PC-9 (cell line): ENCODE data around the gene PC. TPM values are rescaled to one million over a fixed set of nuclear protein-coding genes. Genes with fewer than 3 reads are reported as not detected.
"Not testable (repeated sequence)": the region's sequence is repeated elsewhere in the genome, so short reads cannot be mapped to it uniquely, and the experiment has no call there.

Experiments
- BruUV-seq: library from RNA; stranded (reverse); fragments of 400-500 nt; replicated peaks from 2 replicates; lab custom pipeline; 2021; lab: Mats Ljungman, UMichigan
- CTCF ChIA-PET: fragments of 300-600 bp; sonication (Branson Sonifier 250); formaldehyde crosslinking; loops from one replicate; lab custom pipeline; 2022; ENCODE audit warnings: antibody characterized with exemption; lab: Charles Lee
- POLR2A ChIA-PET: fragments of 300-600 bp; sonication (Branson Sonifier 250); formaldehyde crosslinking; loops from one replicate; lab custom pipeline; 2022; ENCODE audit warnings: antibody characterized with exemption; ENCODE audit not compliant: unreplicated experiment; lab: Charles Lee
- DNase-seq, 2 experiments: peaks; one replicate each; pipeline versions ENCODE4 v3.0.0 to v3.0.0-alpha.2; 2015 to 2022; ENCODE audit warnings: mixed read lengths in 1 of 2
- H2AFZ ChIP-seq: fragments of 200-600 bp; sonication (generic); 2 replicates; pipeline ENCODE4 v1.8.1; 2017; ENCODE audit warnings: antibody characterized with exemption
- H3F3A ChIP-seq: fragments of 200-600 bp; sonication (generic); 2 replicates; pipeline ENCODE4 v1.8.1; 2017; ENCODE audit warnings: antibody characterized with exemption, mild to moderate bottlenecking, low read depth; ENCODE audit not compliant: insufficient read depth
- H3K27ac ChIP-seq: fragments of 200-600 bp; sonication (generic); 2 replicates; pipeline ENCODE4 v1.6.1; 2016; ENCODE audit warnings: mixed run types
- H3K27me3 ChIP-seq: fragments of 200-600 bp; sonication (generic); 2 replicates; pipeline ENCODE4 v1.6.1; 2016; ENCODE audit warnings: low read depth, mixed run types; ENCODE audit not compliant: insufficient read depth
- H3K36me3 ChIP-seq: fragments of 200-600 bp; sonication (generic); 2 replicates; pipeline ENCODE4 v1.6.1; 2016; ENCODE audit warnings: low read depth, mixed run types
- H3K4me1 ChIP-seq: fragments of 200-600 bp; sonication (generic); replicated peaks from 2 replicates; pipeline ENCODE4 v1.6.1; 2016; ENCODE audit warnings: mixed run types; ENCODE audit not compliant: insufficient read depth
- H3K4me2 ChIP-seq: fragments of 200-600 bp; sonication (generic); 2 replicates; pipeline ENCODE4 v1.6.1; 2017; ENCODE audit warnings: mixed run types
- H3K4me3 ChIP-seq: fragments of 200-600 bp; sonication (generic); 2 replicates; pipeline ENCODE4 v1.6.1; 2016; ENCODE audit warnings: mixed run types
- H3K79me2 ChIP-seq: fragments of 200-600 bp; sonication (generic); 2 replicates; pipeline ENCODE4 v1.6.1; 2017; ENCODE audit warnings: low read depth, mixed run types
- H3K9me2 ChIP-seq: fragments of 200-600 bp; sonication (generic); 2 replicates; pipeline ENCODE4 v1.8.1; 2017; ENCODE audit warnings: mild to moderate bottlenecking; ENCODE audit not compliant: insufficient read depth
- H3K9me3 ChIP-seq: fragments of 200-600 bp; sonication (generic); 2 replicates; pipeline ENCODE4 v1.8.1; 2016; ENCODE audit warnings: low read depth; ENCODE audit not compliant: insufficient read depth
- H4K20me1 ChIP-seq: fragments of 200-600 bp; sonication (generic); 2 replicates; pipeline ENCODE4 v1.8.1; 2017; ENCODE audit not compliant: insufficient read depth
- EZH2 ChIP-seq: fragments of 200-600 bp; sonication (generic); IDR thresholded peaks from 2 replicates; pipeline ENCODE4 v1.8.0; 2017; ENCODE audit warnings: antibody characterized with exemption, low read depth
- intact Hi-C: fragments of 100-400 bp; cut with micrococcal nuclease; formaldehyde crosslinking; loops from one replicate; pipeline ENCODE4 v1.10.0; 2022; ENCODE audit not compliant: unreplicated experiment
- total RNA-seq: library from RNA; stranded (reverse); gene quantifications from 2 replicates; pipeline ENCODE4 v1.2.3, GENCODE V29; 2021
- TF ChIP-seq, protein P1 (sequence below): fragments of 200-600 bp; sonication (generic); conservative IDR thresholded peaks from 2 replicates; pipeline ENCODE4 v1.6.1; 2017; ENCODE audit warnings: mixed run types, antibody characterized with exemption, mild to moderate bottlenecking, moderate library complexity

Gene PC
- total RNA-seq, 1 experiment from 2014 or later, result 38.9 TPM

- intact Hi-C loops, result loop anchor here (10.0 kb wide), 1 partner anchor 56 kb away; no protein-coding TSS in a partner anchor
- BruUV-seq, result no TSS peak
These were observed 147.5 kb downstream of the PC start for GRCh38 chr11:66810576-66811185.

DNA sequence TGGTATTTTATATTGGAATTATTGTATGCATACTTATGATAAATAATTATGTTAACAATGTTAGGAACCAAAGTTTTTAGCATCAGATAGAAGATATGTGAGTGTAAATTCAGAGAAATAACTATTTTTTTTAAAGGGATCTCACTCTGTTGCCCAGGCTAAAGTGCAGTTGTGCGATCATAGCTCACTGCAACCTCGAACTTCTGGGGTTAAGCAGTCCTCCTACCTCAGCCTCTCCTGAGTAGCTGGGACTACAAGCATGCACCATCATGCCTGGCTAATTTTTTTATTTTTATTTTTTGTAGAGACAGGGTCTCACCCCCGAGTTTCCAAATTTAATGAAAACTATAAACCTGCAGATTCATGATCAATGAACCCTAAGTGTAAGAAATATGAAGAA is 148.6 kb downstream of the PC start:
- no peak for DNase-seq
- H3K4me1 ChIP-seq, result peaks cover 2% of the 10 kb centered on the region
- H3K36me3 ChIP-seq, result peaks cover 8% of the 10 kb centered on the region; the same call in 1 of the 2 replicates
- H3K4me3 ChIP-seq, result no peak overlapping the region
- BruUV-seq, result no TSS peak
- no peaks in the 10 kb centered on the region for H4K20me1 ChIP-seq
- CTCF ChIA-PET, result interaction anchor here (0.6 kb wide), 1 partner anchor 33 kb away, joined by 3 read pairs; no protein-coding TSS in a partner anchor
- peaks cover 1% of the 10 kb centered on the region; the same call in 1 of the 2 replicates for H3F3A ChIP-seq
- no peak overlapping the region for H3K4me2 ChIP-seq
- H3K27me3 ChIP-seq, result no peaks in the 10 kb centered on the region
- no peaks in the 10 kb centered on the region for H3K79me2 ChIP-seq
- POLR2A ChIA-PET, result interaction anchor here (0.7 to 0.8 kb wide), 2 partner anchors 12 to 85 kb away, joined by 3 to 4 read pairs; no protein-coding TSS in a partner anchor
- H3K27ac ChIP-seq, result no peak overlapping the region
- no peaks in the 10 kb centered on the region for H3K9me3 ChIP-seq
- intact Hi-C loops, result no loop called here
- no peaks in the 10 kb centered on the region for H3K9me2 ChIP-seq
- H2AFZ ChIP-seq, result no peak overlapping the region
- TF ChIP-seq EZH2, result no peak
- TF ChIP-seq, protein P1, sequence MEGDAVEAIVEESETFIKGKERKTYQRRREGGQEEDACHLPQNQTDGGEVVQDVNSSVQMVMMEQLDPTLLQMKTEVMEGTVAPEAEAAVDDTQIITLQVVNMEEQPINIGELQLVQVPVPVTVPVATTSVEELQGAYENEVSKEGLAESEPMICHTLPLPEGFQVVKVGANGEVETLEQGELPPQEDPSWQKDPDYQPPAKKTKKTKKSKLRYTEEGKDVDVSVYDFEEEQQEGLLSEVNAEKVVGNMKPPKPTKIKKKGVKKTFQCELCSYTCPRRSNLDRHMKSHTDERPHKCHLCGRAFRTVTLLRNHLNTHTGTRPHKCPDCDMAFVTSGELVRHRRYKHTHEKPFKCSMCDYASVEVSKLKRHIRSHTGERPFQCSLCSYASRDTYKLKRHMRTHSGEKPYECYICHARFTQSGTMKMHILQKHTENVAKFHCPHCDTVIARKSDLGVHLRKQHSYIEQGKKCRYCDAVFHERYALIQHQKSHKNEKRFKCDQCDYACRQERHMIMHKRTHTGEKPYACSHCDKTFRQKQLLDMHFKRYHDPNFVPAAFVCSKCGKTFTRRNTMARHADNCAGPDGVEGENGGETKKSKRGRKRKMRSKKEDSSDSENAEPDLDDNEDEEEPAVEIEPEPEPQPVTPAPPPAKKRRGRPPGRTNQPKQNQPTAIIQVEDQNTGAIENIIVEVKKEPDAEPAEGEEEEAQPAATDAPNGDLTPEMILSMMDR, result no peak

More at GRCh38 chr11:66810576-66811185, 147.5 kb downstream of the PC start:
- H3F3A ChIP-seq, result peaks cover 11% of the 10 kb centered on the region
- POLR2A ChIA-PET, result interaction anchor here (0.7 kb wide), 1 partner anchor 218 kb away, joined by 6 read pairs; no protein-coding TSS in a partner anchor
- TF ChIP-seq EZH2, result no peak
- TF ChIP-seq, protein P1, result no peak
- no peak overlapping the region for H2AFZ ChIP-seq
- no peaks in the 10 kb centered on the region for H3K79me2 ChIP-seq
- H3K4me3 ChIP-seq, result no peak overlapping the region
- CTCF ChIA-PET, result interaction anchor here (0.7 kb wide), 1 partner anchor 14 kb away, joined by 5 read pairs; no protein-coding TSS in a partner anchor
- H3K9me3 ChIP-seq, result no peaks in the 10 kb centered on the region
- H3K27ac ChIP-seq, result no peak overlapping the region
- H3K4me2 ChIP-seq, result no peak overlapping the region
- no peaks in the 10 kb centered on the region for H3K9me2 ChIP-seq
- DNase-seq, result no peak
- H3K4me1 ChIP-seq, result peaks cover 12% of the 10 kb centered on the region
- no peaks in the 10 kb centered on the region for H3K27me3 ChIP-seq
- H4K20me1 ChIP-seq, result no peaks in the 10 kb centered on the region
- 0 out of 2 replicates have a peak, but pooled peaks cover 8% of the 10 kb centered on the region for H3K36me3 ChIP-seq

DNA sequence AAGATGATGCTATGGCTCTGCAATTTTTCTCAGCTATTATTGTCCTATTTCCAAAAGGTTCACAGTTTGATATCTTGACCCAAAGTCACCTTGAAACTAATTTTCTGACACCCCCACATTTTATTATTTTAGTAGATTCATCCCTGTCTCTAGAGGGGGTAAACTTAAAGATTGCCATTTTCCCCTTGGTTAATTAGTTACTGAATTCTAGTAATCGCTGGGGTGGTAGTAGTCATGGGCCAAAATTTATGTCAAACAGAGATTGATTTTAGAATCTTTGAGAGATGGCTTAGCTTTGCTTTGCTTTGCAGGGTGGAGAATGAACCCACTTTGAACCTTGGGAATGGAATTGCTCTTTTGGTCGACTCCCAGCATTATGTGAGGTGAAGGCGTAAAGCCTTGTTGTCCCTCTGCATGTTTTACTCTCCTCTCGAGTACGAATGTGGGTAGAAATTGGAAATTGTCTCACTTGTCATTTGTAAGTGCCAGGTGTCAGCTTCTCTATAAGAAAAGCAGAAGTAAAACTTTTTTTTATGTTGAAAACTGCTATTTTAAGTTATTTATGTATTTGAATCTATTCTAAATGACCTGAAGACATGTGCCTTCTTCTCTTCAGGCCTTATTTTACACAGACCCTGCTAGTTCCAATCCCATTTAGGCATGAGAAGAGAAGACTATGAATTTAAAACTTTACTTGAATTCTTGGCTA is 157.3 kb downstream of the PC start:
- H3K79me2 ChIP-seq, result no peaks in the 10 kb centered on the region
- H4K20me1 ChIP-seq, result no peaks in the 10 kb centered on the region
- H3K4me3 ChIP-seq, result no peak overlapping the region
- no peaks in the 10 kb centered on the region; the same call in 1 of the 2 replicates for H3F3A ChIP-seq
- H3K27me3 ChIP-seq, result no peaks in the 10 kb centered on the region
- no peaks in the 10 kb centered on the region for H3K9me2 ChIP-seq
- H3K27ac ChIP-seq, result no peak overlapping the region
- CTCF ChIA-PET, result no interaction called here
- no TSS peak for BruUV-seq
- no peaks in the 10 kb centered on the region for H3K9me3 ChIP-seq
- no peak overlapping the region for H3K4me2 ChIP-seq
- no peak for DNase-seq
- POLR2A ChIA-PET, result no interaction called here
- TF ChIP-seq, protein P1, result no peak
- TF ChIP-seq EZH2, result no peak
- H3K36me3 ChIP-seq, result no peaks in the 10 kb centered on the region; the same call in 1 of the 2 replicates
- intact Hi-C loops, result no loop called here
- no peak overlapping the region for H2AFZ ChIP-seq
- H3K4me1 ChIP-seq, result no peaks in the 10 kb centered on the region

- POLR2A ChIA-PET, H3F3A ChIP-seq: not testable (repeated sequence)
These were observed 158.4 kb downstream of the PC start for GRCh38 chr11:66799815-66800214.

More at GRCh38 chr11:66799815-66800214, 158.4 kb downstream of the PC start:
- intact Hi-C loops, H3K4me1 ChIP-seq, H3K4me2 ChIP-seq, H3K36me3 ChIP-seq, H3K79me2 ChIP-seq, DNase-seq, H3K4me3 ChIP-seq, H4K20me1 ChIP-seq, H3K9me3 ChIP-seq, H2AFZ ChIP-seq, BruUV-seq, H3K9me2 ChIP-seq, H3K27me3 ChIP-seq, H3K27ac ChIP-seq: not testable (repeated sequence)
- CTCF ChIA-PET, result interaction anchor here (0.6 kb wide), 1 partner anchor 377 kb away, joined by 3 read pairs; no protein-coding TSS in a partner anchor
